ENCODE measurements around the gene TRIO.
A peak's percentile ranks its signal among the peaks of the same experiment; 100 is the strongest.

TRIO gene

GRCh38 chr5:14270209-14270702, 127.1 kb downstream of the TRIO start:
- H4K20me1 ChIP-seq (ENCODE audit: insufficient read depth, low read length) = no peaks in the 10 kb centered on the region
- H3F3A ChIP-seq (ENCODE audit: insufficient read depth, low read length) = no peaks in the 10 kb centered on the region
- peaks cover 42% of the 10 kb centered on the region for H3K79me2 ChIP-seq (ENCODE audit: low read length)
- H3K27ac ChIP-seq (ENCODE audit: low read length) = no peak overlapping the region
- H3K4me3 ChIP-seq (ENCODE audit: low read length) = no peak overlapping the region
- H2AFZ ChIP-seq (ENCODE audit: low read length) = no peak overlapping the region
- H3K27me3 ChIP-seq (replicated peaks; ENCODE audit: insufficient read depth, low read length) = no peaks in the 10 kb centered on the region
- peak; percentile 63 for DNase-seq
- H3K9ac ChIP-seq (ENCODE audit: low read length) = no peak overlapping the region
- no peaks in the 10 kb centered on the region for H3K9me2 ChIP-seq (replicated peaks; ENCODE audit: insufficient read depth, low read length)
- no peaks in the 10 kb centered on the region for H3K9me3 ChIP-seq (replicated peaks; ENCODE audit: insufficient read depth, low read length)
- H3K36me3 ChIP-seq (replicated peaks; ENCODE audit: insufficient read depth, low read length) = no peaks in the 10 kb centered on the region
- H3K4me2 ChIP-seq (ENCODE audit: low read depth, low read length) = no peak overlapping the region
- peaks cover 7% of the 10 kb centered on the region for H3K4me1 ChIP-seq (ENCODE audit: low read length)
- TF ChIP-seq EZH2 (optimal IDR thresholded peaks at IDR 0.05; ENCODE audit: low read depth, low read length) = no peak
- TF ChIP-seq EZH2phosphoT487 (IDR thresholded peaks at IDR 0.05; ENCODE audit: low read length) = no peak
- TF ChIP-seq CTCF (IDR thresholded peaks at IDR 0.05; ENCODE audit: low read length) = peak; percentile 73

GRCh38 chr5:14272548-14273205, 129.5 kb downstream of the TRIO start:
- H3K4me1 ChIP-seq (ENCODE audit: low read length) = peaks cover 7% of the 10 kb centered on the region
- DNase-seq = no peak
- no peak overlapping the region for H3K4me2 ChIP-seq (ENCODE audit: low read depth, low read length)
- no peaks in the 10 kb centered on the region; the same call in 1 of the 2 replicates for H3F3A ChIP-seq (ENCODE audit: insufficient read depth, low read length)
- no peaks in the 10 kb centered on the region for H3K9me3 ChIP-seq (replicated peaks; ENCODE audit: insufficient read depth, low read length)
- H3K9ac ChIP-seq (ENCODE audit: low read length) = no peak overlapping the region
- no peaks in the 10 kb centered on the region for H3K9me2 ChIP-seq (replicated peaks; ENCODE audit: insufficient read depth, low read length)
- no peaks in the 10 kb centered on the region for H3K27me3 ChIP-seq (replicated peaks; ENCODE audit: insufficient read depth, low read length)
- H3K27ac ChIP-seq (ENCODE audit: low read length) = no peak overlapping the region
- no peaks in the 10 kb centered on the region for H4K20me1 ChIP-seq (ENCODE audit: insufficient read depth, low read length)
- no peaks in the 10 kb centered on the region for H3K36me3 ChIP-seq (replicated peaks; ENCODE audit: insufficient read depth, low read length)
- no peak overlapping the region for H2AFZ ChIP-seq (ENCODE audit: low read length)
- H3K4me3 ChIP-seq (ENCODE audit: low read length) = no peak overlapping the region
- no peak for TF ChIP-seq EZH2 (optimal IDR thresholded peaks at IDR 0.05; ENCODE audit: low read depth, low read length)
- TF ChIP-seq CTCF (IDR thresholded peaks at IDR 0.05; ENCODE audit: low read length) = no peak
- no peak for TF ChIP-seq EZH2phosphoT487 (IDR thresholded peaks at IDR 0.05; ENCODE audit: low read length)
- H3K79me2 ChIP-seq (ENCODE audit: low read length) = peaks cover 24% of the 10 kb centered on the region

- Histone ChIP-seq H3K79me2 (ENCODE audit: low read length) (peaks cover 18% of the 10 kb centered on the region), H3K4me2 (ENCODE audit: low read depth, low read length) (no peak overlapping the region), H3K9ac (ENCODE audit: low read length) (no peak overlapping the region), H3K4me3 (ENCODE audit: low read length) (no peak overlapping the region), H3K36me3 (replicated peaks; ENCODE audit: insufficient read depth, low read length) (no peaks in the 10 kb centered on the region), H3K9me3 (replicated peaks; ENCODE audit: insufficient read depth, low read length) (no peaks in the 10 kb centered on the region), H3F3A (ENCODE audit: insufficient read depth, low read length) (no peaks in the 10 kb centered on the region; the same call in 1 of the 2 replicates), H4K20me1 (ENCODE audit: insufficient read depth, low read length) (no peaks in the 10 kb centered on the region), H3K27me3 (replicated peaks; ENCODE audit: insufficient read depth, low read length) (no peaks in the 10 kb centered on the region), H3K4me1 (ENCODE audit: low read length) (peaks cover 7% of the 10 kb centered on the region), H2AFZ (ENCODE audit: low read length) (no peak overlapping the region), H3K27ac (ENCODE audit: low read length) (no peak overlapping the region), H3K9me2 (replicated peaks; ENCODE audit: insufficient read depth, low read length) (no peaks in the 10 kb centered on the region)
- no peak for DNase-seq
- TF ChIP-seq CTCF (IDR thresholded peaks at IDR 0.05; ENCODE audit: low read length) (no peak), EZH2phosphoT487 (IDR thresholded peaks at IDR 0.05; ENCODE audit: low read length) (no peak), EZH2 (optimal IDR thresholded peaks at IDR 0.05; ENCODE audit: low read depth, low read length) (no peak)
Observed at GRCh38 chr5:14273207-14273767, 130.1 kb downstream of the TRIO start.
